ENCODE data around the gene PTPN7. TPM values are rescaled to one million over a fixed set of nuclear protein-coding genes. Genes with fewer than 3 reads are reported as not detected.
A peak's percentile ranks its signal among the peaks of the same experiment; 100 is the strongest.

The PTPN7 gene
- total RNA-seq, 4 donors from 2014 or later = 4.7 to 48.7 (median 7.6) TPM

DNA sequence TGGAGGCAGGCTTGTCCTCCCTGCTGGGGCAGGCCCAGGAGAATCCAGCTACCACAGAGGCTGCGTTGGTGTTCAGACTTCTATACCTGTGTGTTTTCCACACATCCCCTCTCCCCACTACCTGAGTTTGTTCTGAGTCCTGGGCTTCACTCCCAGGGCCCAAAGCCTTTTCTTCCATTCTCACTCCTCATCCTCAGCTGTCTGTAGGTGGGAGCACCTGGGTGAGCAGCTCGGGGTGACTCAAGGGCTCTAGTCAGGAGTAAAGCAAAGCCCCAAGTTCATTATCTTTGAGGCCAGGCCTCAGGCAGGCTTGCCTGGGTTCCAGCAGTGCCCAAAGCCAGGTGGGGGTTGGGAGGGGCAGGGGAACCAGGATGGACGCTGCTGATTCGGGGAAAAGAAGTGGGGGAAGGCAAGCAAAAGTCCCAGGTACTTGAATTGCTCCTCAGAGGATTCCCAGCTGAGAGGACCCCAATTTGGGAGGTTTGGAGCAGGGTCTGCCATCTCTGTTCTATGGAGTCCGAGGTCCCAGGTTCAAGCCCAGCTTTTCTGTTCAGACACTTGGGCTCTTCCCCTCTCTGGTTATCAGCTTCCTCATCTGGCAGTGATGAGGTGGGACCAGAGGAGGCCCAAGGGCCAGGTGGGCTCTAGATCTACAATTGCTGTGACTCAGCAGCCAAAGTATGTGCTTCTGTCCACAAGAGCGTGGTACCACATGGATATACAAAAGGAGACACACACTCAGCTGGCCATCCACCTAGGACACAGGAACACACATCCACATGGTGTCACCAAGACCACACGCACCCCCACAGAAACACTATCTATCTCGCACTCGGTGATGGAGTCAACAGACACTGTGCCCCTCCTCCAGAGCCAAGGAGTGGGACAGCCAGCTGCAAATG, 5.8 kb upstream of the PTPN7 start:
- no peak for DNase-seq
- Histone ChIP-seq H3K36me3 (no peaks in the 10 kb centered on the region), H3K9me3 (no peaks in the 10 kb centered on the region), H3K4me1 (peaks cover 0 to 46% (median 18%) of the 10 kb centered on the region in 4 donors), H3K27me3 (no peaks in the 10 kb centered on the region), H3K4me3 (no peak overlapping the region), H3K27ac (peak overlapping the region in 1 of 4 donors; percentile 63)
- TF ChIP-seq, protein P1, sequence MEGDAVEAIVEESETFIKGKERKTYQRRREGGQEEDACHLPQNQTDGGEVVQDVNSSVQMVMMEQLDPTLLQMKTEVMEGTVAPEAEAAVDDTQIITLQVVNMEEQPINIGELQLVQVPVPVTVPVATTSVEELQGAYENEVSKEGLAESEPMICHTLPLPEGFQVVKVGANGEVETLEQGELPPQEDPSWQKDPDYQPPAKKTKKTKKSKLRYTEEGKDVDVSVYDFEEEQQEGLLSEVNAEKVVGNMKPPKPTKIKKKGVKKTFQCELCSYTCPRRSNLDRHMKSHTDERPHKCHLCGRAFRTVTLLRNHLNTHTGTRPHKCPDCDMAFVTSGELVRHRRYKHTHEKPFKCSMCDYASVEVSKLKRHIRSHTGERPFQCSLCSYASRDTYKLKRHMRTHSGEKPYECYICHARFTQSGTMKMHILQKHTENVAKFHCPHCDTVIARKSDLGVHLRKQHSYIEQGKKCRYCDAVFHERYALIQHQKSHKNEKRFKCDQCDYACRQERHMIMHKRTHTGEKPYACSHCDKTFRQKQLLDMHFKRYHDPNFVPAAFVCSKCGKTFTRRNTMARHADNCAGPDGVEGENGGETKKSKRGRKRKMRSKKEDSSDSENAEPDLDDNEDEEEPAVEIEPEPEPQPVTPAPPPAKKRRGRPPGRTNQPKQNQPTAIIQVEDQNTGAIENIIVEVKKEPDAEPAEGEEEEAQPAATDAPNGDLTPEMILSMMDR (IDR thresholded peaks at IDR 0.05) = no peak
- no peak for TF ChIP-seq POLR2A (IDR thresholded peaks at IDR 0.05)

DNA sequence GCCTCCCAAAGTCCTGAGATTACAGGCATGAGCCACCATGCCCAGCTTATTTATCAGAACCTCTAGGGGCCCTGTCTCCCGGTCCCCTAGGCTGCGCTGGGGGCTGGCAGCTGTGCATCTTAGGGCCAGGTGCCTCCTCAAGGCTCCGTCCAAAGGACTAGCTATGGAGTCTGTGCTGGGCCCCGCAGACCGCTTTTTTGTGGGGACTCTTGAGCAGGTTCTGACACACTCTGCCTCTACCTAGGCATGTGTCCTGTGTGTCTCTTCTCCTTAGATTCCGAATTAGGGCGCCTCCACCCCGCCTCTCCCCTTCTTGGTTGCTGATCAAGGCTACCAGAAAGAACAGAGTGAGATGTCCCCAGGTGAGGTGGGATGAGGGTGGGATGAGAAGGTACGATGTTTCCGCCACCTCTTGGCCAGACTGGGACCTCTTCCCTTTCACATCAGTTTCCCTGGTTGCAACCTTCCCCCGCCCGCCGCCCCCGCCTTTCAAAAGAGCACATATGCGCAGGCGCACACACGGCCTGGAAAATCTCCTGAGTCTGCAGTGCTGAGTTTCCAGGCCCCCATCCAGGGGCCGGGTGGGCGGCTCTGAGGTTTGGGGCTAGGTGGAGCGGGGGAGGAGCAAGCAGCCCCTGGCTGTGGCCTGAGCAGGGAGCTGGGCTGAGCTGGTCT, 5.0 kb upstream of the PTPN7 start:
- no peaks in the 10 kb centered on the region for H3K27me3 ChIP-seq
- peak overlapping the region in 2 of 4 donors; percentile 22 to 63 for H3K27ac ChIP-seq
- no peak for TF ChIP-seq POLR2A (IDR thresholded peaks at IDR 0.05)
- TF ChIP-seq, protein P1 (IDR thresholded peaks at IDR 0.05) = no peak
- H3K36me3 ChIP-seq = no peaks in the 10 kb centered on the region
- DNase-seq = peak in 1 of 3 donors; percentile 36
- H3K4me3 ChIP-seq = peak overlapping the region in 1 of 4 donors; percentile 18
- H3K4me1 ChIP-seq = peaks cover 0 to 48% (median 19%) of the 10 kb centered on the region in 4 donors
- no peaks in the 10 kb centered on the region for H3K9me3 ChIP-seq

DNA sequence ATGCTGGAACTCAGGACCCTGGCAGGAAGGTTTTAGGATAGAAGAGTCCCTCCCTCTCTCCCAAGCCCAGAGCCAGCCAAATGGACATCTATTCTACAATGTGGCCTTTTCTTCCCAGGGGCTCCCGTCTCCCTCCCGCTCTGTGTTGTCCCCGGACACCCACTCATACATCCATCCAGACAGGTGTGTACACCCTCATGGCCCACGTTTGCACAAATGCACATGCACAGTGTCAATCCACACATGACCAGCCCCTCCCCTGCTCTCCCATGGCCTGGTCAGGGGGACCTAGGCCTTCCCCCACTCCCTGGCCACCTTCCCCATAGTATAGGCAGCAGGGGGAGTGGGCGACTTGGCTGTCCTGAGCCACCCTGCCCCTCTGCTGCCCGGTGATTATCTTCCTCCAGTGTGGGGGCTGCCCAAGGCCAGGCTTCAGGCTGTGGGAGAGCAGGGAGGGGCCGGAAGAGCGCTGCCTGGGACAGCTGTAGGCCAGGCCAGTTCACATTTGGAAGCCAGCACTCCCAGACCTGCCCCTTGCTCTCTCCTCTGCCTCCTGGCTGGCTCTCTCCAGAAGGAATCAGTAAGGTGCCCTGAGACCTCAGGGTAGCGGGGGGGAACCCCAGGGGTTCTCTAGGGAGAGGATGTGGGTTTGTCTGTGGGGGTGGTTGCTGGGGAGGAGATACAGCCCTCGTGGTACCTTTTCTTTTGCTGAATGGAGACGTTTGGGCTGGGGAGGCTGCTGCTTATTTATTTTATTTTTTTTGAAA, 4.1 kb upstream of the PTPN7 start:
- Histone ChIP-seq H3K27ac (peak overlapping the region in 1 of 4 donors; percentile 63), H3K27me3 (no peaks in the 10 kb centered on the region), H3K4me1 (peaks cover 0 to 48% (median 19%) of the 10 kb centered on the region in 4 donors), H3K9me3 (no peaks in the 10 kb centered on the region), H3K4me3 (peak overlapping the region in 1 of 4 donors; percentile 18), H3K36me3 (no peaks in the 10 kb centered on the region)
- peak in 2 of 3 donors; percentile 82 to 88 for DNase-seq
- TF ChIP-seq, protein P1 (IDR thresholded peaks at IDR 0.05) = no peak
- no peak for TF ChIP-seq POLR2A (IDR thresholded peaks at IDR 0.05)

DNA sequence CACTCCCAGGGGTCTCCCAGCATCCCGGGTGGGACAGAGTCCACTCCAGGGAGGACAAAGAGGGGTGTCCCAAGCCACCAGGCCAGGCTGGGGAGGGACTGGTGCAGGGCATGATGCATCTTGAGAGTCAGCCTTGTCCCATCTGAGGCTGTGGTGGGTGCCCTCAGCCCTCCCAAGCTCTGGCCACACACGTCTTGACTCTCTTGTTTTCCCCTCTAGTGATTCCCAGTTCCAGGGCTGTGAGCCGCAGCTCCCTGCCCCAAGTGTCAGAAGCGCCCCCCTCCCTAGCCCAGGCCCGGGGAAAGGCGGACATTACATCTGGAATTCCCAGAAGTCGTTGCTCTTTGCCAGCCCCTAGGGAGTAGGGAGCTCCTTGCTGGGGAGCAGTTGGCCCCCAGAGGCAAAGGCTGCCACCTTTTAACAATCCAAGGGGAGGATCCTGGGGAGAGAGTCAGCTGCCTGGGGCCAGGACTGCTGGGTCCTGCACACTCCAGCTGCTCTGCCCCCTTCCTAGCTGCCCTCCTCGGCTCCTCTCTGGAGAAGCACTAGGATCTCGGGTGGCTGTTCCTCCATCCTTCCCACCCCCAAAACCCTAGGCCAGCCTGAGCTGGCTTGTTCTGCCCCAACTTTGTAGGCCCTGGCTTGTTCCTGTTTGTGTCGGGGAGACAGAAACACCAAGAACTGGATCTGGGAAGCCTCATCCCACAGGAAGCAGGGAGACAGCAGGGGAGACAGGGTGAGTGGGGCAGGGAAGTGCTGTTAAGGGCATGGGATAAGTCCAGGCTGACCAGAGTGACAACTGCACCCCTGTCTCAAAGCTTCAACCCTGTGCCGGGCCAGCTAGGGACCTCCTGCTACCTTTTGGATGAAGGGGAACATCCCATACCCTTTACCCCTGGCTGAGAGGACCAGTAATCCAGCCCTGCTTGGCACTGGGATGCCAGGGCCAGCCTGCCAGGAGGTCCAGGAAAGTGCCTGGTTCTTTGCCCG, 3.2 kb upstream of the PTPN7 start:
- Histone ChIP-seq H3K4me1 (peaks cover 0 to 48% (median 19%) of the 10 kb centered on the region in 4 donors), H3K9me3 (no peaks in the 10 kb centered on the region), H3K27me3 (no peaks in the 10 kb centered on the region), H3K27ac (peak overlapping the region; percentile 79 to 95 (median 93)), H3K4me3 (no peak overlapping the region), H3K36me3 (no peaks in the 10 kb centered on the region)
- peak in 1 of 3 donors; percentile 18 for DNase-seq
- TF ChIP-seq, protein P1 (IDR thresholded peaks at IDR 0.05) = no peak
- TF ChIP-seq POLR2A (IDR thresholded peaks at IDR 0.05) = no peak

Measured in Peyer's patch (tissue), 4 donors.